GM20431 (cell line): Measurements from ENCODE around the gene LRWD1.
"Not testable (repeated sequence)": the region's sequence is repeated elsewhere in the genome, so short reads cannot be mapped to it uniquely, and the experiment has no call there.

ENCODE experiments used
- in situ Hi-C: fragments of 300-500 bp; cut with MseI, MboI; formaldehyde crosslinking; loops from one replicate; pipeline ENCODE4 v1.15.0; 2020; ENCODE audit warnings: low sequenced_read_pairs; ENCODE audit not compliant: unreplicated experiment

Gene LRWD1

DNA sequence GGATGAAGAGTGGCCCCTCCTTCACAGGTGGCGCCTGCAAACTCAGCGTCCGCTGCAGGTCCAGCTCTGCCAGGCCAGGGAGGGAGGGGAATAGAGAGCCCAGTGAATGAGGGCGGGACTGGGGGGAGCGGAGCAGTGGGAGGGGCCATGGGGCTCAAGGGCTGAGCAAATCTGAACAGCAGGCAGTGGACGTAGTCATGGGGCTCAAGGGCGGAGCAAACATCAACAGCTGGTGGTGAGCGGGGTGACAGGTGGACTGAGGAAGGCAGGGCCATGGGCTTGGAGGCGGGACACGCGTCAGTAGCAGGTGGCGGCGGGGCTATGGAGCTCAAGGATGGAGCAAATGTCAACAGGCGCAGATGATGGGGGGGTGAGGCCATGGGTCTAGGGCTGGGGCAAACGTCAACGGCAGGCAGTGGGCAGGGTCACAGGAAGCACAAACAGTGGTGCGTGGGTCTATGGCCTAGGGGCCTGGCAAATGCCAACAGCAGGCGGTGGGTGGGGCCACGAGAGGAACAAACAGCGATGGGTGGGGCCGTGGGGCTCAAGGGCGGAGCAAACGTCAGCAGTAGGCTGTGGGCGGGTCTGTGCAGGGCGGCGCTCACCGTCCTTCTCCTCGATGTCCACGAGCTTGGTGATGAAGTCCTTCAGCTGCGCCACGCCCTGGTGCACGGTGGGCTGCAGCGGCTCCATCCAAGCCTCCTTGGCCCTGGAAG lies 28.6 kb downstream of the LRWD1 start:
- in situ Hi-C loops: not testable (repeated sequence)

DNA sequence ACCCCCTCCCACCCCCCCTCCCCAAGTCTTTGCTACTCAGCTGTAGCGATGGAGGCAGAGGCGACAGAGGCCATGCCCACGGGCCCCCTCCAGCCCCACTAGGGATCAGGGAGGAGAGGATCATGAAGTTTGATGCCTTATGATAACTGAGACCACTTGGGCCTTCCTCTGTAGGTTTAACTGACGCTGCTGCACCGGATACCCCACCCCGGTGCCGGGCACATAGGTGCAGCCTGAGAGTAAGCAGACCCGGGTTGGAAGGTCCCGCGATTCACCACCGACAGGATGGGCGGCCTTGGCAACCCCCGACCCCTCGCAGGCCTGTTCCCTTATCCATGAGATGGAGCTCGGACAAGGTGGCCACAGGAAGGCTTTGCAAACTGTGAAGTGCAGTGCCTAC lies 29.2 kb downstream of the LRWD1 start:
- in situ Hi-C loops: not testable (repeated sequence)

DNA sequence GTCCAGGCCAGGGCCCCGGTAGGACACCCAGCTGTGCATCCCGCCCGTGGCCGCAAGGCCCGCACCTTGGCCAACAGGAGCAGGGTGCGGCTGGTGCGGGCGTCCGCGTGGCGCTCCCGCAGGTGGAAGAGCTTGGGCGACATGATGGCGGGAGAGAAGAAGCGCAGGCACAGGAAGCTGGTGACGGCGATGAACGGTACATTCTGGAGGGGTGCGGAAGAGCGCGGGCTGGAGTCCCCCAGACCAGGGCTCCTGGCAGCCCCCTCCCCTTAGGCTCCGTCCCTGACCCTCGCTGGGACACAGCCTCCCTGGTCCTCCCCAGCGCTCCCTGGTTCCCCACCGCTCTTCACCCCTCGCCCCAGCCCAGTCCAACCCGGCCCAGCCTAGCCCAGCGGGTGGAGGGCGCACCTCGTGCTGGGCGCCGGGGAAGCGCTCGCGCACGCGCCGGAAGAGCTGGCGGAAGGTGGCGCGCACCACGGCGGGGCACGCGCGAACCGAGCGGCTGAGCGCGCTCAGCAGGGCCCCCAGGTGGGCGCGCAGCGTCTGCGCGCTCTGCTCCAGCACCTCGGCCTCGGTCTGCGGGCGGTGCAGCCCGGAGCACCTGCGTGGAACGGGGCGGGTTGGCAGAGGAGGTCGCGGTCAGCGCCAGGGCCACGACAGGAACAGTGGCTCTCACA lies 29.8 kb downstream of the LRWD1 start:
- in situ Hi-C loops: not testable (repeated sequence)

DNA sequence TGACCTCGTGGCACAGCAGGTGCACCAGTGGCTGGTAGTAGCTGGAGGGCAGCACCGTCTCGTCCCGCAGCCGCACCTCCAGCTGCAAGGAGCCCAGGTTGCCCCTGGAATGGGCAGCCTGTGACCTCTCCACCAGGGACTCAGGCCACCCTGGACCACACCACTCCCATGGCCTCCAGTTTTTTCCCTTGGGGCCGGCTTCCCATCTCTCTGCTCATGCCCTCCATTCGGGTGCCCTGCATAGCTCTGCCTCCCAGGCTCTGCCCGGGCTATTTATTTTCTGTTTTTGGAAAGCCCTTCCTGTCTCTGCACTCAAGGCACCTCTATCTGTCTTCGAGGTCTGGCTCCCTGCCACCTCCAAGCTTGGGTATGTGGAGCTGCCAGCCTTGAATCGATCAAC lies 32.1 kb downstream of the LRWD1 start:
- in situ Hi-C loops: not testable (repeated sequence)

DNA sequence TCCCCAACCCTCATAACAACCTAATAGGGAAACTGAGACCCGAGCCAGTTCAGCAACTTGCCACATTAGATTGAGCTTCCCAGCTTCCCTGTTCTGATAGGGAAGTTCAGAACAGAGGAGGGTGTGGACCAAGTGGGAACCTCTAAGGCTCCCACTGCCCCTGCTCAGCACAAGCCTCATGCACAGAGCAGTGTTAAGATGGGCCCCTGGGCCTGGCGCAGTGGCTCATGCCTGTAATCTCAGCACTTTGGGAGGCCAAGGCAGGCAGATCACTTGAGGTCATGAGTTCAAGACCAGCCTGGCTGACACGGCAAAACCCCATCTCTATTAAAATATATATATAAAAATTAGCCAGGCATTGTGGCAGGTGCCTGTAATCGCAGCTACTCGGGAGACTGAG lies 32.5 kb downstream of the LRWD1 start:
- in situ Hi-C loops: not testable (repeated sequence)

DNA sequence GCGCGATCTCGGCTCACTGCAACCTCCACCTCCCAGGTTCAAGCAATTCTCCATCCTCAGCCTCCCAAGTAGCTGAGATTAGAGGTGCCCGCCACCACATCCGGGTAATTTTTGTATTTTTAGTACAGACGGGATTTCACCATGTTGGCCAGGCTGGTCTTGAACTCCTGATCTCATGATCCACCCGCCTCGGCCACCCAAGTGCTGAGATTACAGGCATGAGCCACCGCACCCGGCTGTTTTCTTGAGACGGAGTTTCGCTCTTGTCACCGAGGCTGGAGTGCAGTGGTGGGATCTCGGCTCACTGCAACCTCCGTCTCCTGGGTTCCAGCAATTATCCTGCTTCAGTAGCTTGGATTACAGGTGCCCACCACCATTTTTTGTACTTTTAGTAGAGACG lies 33.5 kb downstream of the LRWD1 start:
- in situ Hi-C loops: not testable (repeated sequence)

DNA sequence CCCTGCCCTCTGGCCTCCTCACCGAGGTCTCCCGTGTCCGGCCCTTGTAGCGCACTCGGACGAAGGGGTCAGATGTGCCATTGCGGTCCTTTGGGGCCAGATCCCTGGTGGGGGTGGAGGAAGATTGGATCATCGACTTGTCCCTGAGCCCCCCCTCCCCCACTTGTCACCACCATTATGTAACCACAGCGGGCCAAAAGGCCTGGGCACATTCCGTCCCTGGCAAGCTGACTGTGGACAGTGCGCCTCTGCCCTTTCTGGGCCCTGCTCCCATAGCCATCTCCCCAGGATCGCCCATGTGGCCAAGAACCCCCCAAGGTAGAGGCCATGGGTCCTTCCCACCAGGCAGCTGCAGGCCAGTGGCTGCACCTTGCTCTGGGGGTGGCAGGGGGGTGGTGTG lies 38.4 kb downstream of the LRWD1 start:
- in situ Hi-C loops: not testable (repeated sequence)

DNA sequence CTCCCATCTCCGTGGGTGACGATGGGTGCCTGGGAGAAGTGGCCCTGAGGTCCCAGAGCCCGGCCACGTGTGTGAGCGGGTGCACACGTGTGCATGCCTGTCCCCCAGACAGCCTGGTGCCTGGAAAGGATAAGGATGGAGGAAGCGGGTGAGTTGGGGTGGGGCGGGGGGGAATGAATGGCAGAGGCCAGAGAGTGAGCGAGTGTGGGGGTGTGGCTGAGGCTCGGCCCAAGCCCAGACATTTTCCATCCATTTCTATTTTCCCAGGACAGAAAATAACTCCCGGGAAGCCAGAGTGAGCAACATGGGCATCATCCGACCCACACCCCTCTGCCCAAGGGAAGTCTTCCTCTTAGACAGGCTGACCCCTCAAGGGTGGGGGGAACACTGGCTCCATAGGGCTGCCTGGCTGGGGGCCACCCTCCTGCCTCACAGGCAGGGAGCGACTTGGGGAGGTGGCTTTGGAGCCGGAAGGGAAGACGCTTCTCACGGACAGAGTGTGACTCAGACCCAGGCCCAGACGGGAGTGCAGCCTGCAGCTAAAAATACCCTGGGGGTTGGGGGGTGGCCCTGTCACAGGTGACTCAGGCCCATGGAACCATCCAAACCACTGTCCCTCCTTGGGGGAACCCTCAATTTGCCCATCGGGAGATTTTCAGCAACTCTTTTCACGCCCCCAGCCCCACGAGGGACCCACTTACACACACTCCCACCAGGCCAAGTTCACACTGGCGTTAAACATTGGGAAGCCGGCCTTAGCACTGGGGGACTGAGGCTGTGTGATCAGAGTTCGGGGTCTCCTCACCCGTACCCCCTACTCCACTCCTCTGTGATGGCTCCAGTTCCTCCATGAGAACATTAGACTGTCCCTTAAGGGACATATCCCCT lies 40.8 kb downstream of the LRWD1 start:
- in situ Hi-C loops: not testable (repeated sequence)

DNA sequence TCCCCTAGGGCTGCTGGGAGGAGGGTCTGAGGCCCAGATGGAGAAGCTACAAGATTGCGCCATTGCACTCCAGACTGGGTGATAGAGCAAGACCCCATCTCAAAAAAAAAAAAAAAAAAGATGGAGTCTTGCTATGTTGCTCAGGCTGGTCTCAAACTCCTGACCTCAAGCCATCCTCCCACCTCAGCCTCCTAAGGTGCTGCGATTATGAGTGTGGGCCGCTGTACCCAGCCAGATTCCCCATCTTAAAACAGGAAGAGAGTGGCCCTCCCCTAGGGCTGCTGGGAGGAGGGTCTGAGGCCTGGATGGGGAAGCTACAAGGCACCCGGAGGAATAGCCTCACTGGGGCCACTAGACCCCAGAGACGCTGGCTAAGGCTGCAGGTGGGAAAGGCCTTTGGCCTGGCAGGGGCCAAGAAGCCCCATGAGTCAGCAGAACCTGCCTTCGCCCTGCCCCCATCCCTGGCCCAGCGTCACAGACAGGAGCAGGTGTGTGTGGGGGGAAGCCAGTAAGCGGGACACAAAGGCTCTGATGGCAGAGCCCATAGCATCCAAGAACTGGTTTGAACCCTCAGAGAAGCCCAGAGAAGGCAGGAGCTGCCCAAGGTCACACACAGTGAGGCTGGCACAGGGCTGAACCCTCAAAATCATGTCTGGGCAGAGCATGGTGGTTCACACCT lies 42.8 kb downstream of the LRWD1 start:
- in situ Hi-C loops: not testable (repeated sequence)

DNA sequence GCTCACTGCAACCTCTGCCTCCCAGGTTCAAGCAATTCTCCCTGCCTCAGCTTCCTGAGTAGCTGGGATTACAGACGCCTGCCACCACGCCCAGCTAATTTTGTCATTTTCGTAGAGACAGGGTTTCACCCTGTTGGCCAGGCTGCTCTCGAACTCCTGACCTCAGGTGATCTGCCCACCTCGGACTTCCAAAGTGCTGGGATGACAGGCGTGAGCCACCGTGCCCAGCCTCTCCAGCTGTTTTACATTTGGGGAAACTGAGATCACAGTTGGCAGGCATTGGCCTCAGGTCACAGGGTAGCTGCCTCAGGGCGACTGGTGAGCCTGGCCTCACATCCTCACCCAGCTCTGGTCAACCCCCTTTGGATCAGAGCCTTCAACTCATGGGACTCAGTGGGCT lies 45.8 kb downstream of the LRWD1 start:
- in situ Hi-C loops: not testable (repeated sequence)

DNA sequence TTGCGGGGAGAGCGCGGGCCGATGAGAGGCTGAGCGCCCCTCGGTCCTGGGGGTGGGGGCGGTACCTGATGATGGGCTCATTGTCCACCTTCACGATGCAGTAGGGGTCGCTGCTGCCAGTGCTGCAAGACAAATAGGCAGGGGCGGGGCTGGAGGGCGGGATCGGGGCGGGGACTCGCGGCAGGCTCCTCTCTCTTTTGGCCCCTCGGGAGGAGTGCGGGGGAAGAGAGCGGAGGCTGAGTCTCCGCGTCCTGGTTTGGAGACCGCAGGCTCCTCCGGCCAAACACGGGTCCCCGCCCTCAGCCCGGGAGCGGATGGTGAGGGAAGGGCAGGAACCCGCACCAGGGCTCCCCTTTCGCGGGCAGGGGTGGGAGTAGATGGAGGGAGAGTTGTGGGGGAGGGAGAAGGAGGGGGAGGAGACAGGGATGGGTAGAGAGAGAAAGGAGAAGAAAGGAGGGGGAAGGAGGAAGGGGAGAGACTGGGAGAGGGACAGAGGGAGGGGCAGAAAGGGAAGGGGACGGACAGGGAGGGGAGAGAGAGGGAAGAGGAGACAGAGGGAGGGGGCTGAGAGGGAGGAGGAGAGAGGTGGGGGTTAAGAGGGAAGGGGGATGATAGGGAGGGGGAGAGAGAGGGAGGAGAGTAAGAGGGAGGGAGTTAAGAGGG lies 47.2 kb downstream of the LRWD1 start:
- in situ Hi-C loops: not testable (repeated sequence)

DNA sequence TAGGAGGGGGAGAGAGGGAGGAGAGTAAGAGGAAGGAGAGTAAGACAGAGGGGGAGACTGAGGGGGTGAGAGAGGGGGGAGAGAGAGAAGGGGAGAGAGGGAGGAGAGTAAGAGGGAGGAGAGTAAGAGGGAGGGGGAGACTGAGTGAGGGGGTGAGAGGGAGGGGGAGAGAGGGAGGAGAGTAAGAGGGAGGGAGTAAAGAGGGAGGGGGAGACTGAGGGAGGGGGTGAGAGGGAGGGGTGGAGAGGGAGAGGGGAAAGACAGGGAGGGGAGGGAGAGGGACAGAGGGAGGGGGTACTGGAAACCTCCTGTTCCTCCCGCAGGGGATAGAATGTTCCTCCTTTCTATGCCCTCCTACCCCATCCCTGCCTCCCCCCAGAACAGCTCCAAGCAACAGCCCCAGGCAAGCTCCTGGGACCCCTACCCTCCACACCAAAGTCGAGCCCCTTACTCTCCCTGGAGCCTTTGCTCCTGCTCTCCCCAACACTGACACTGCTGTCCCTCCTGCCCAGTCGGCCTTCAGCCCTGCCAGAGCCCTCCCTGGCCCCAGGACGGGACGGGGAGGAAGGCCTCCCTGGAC lies 47.9 kb downstream of the LRWD1 start:
- in situ Hi-C loops: not testable (repeated sequence)

DNA sequence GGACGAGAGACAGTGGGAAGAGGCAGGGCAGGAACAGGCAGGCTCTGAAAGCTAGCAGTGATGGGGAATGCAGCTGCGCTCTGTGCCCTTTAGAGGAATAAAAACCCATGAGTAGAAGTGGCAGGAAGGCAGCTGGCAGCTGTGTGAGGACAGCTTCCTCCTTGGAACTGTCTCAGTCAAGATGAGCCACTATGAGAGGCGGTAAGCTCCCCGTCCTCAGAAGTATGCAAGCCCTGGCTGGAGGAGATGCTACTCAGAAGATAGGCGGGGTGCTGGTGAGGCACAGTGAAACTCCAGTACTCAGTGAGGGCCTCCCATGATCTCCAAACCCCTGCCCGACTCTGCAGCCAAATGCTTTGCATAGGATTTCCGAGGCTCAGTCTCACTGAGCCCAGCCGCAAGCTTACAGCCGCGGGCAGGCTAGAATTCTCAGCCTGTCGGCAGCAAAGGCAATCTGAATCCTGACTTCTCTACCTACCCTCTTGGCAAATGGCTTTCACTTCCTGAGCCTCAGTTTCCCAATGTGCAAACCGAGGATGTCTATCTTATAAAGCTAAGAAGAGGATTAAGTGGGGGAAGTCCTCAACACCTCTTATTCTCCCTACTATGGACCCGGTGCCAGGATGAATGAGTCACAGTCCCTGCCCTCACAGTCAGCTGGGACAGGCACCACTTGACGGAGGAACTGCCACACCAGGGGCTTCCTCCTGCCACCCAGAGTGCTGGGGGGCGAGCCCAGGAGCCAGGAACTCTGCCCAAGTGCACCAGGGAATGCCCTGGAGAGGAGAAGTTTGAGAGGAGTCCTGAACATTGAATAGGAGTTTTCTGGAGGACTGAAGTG lies 50.3 kb downstream of the LRWD1 start:
- in situ Hi-C loops: not testable (repeated sequence)

DNA sequence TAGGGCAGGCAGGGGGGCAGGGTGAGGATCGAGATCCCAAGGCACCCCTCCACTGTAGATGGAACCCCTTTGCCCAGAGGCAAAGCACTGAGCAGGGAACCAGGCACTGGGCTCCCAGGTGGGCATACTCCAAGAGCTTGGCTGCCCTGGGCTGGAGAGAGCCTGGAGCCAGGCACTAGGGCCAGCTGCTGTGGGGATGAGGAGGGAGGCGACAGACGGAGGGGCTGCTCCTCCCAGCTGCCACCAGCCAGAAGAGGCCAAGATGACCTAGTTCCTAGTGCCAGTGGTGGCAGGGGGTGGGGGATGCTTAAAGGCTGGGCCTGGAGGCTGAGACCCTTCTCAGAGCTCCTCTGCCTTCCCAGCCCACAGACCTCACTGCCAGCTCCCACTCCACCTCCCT lies 51.1 kb downstream of the LRWD1 start:
- in situ Hi-C loops: not testable (repeated sequence)

DNA sequence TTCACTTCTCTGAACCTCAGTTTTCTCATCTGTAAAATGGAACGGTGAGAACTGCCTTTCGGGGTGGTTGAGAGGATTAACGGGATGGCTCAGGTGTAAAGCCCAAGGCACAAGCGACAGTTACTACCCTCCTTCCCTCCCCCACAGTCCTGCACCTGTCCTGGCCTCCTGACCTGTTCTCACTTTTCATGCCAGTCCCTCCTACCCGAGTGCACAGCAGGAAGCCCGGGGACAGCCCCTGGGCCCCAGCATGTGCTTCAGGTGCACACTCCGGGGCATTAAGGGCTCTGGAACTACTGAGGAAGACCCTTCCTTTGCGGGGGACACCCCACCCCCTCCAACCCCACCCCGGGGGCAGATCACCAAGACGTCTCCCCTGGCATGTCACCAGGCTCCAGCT lies 52.2 kb downstream of the LRWD1 start:
- in situ Hi-C loops: not testable (repeated sequence)

DNA sequence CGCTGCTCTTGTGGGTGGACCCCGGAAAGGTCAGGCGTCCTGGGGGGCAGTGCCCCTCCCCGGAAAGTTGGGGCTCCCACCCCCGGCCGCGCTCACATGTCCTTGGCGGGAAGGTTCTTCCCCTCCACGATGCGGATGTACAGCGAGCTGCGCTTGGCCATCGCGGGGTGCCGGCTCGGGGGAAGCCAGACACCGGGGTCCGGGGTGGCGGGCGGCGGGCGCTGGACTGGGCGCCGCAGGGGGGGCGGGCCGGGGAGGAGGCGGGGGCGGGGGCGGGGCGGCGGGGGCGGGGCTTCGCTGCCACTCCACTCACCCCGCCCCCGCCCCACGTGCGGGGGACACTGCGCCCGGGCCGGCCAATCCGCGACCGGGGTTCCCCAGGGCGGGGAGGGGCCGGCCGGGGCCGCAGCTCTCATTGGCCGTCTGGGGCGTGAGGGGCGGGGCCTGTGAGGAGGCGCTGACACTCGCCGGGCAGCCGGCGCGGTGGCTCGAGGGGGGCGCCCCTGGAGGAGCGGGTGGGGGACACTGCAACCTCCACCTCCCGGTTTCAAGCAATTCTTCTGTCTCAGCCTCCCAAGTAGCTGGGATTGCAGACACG lies 52.9 kb downstream of the LRWD1 start, which contains the start of gene RASA4B:
Gene RASA4B, minus strand, starts transcription at position 228 of the 598 bp plus-strand sequence. Its CDS starts 67 bp downstream, at position 161.
- in situ Hi-C loops: not testable (repeated sequence)

DNA sequence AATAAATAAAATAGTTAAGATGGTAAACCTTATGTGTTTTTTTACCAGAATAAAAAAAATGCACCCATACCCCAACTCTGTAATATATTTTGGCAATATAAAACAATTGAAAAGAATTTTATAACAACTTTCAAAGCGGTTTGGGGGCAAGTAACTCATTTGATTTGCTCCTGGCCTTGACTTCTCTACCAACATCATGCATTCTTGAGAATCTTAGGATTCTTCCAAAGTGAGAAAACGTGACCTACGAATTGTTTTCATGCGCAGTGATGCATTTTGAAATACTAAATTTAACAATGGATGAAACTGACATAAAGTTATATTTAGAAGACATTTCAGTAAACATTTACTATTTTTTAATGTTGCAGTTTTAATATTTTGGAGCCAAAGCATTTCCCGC lies 56.0 kb downstream of the LRWD1 start:
- in situ Hi-C loops: not testable (repeated sequence)
